Measurements from ENCODE around the gene B4GAT1. TPM values are rescaled to one million over a fixed set of nuclear protein-coding genes. Genes with fewer than 3 reads are reported as not detected.
A peak's percentile ranks its signal among the peaks of the same experiment; 100 is the strongest.

Gene B4GAT1
- total and polyA plus RNA-seq, 2 of the 13 experiments (the other 11 are each of a cell fraction or from before 2014, with no cell fraction given): 40.4 to 109 TPM

- TF ChIP-seq ZBTB49 (CRISPR knock-in tag; IDR thresholded peaks at IDR 0.05; ENCODE audit: borderline replicate concordance) (no peak; the same call in 1 of the 2 replicates), TBX2 (CRISPR knock-in tag; IDR thresholded peaks at IDR 0.05; ENCODE audit: borderline replicate concordance) (no peak; the same call in 1 of the 2 replicates), CREB1 (IDR thresholded peaks at IDR 0.05) (peak; percentile 97), CREB1 (CRISPR knock-in tag; IDR thresholded peaks at IDR 0.05) (peak; percentile 100), EZH2 (conservative IDR thresholded peaks at IDR 0.05; ENCODE audit: low read depth, low read length) (no peak), GTF2F1 (IDR thresholded peaks at IDR 0.05; ENCODE audit: low read length) (no peak), ZNF709 (CRISPR knock-in tag; IDR thresholded peaks at IDR 0.05) (no peak), RARA (CRISPR knock-in tag; IDR thresholded peaks at IDR 0.05) (peak; percentile 30; the same call in 1 of the 2 replicates), ARNT (IDR thresholded peaks at IDR 0.05) (no peak), ZNF800 (CRISPR knock-in tag; IDR thresholded peaks at IDR 0.05) (no peak), ZBTB33 (CRISPR knock-in tag; IDR thresholded peaks at IDR 0.05) (peak; percentile 50; the same call in 1 of the 2 replicates), ZNF549 (CRISPR knock-in tag; IDR thresholded peaks at IDR 0.05) (no peak), AHDC1 (CRISPR knock-in tag; IDR thresholded peaks at IDR 0.05; ENCODE audit: borderline replicate concordance) (no peak), FOSL1 (CRISPR knock-in tag; IDR thresholded peaks at IDR 0.05; ENCODE audit: borderline replicate concordance) (no peak), REPIN1 (CRISPR knock-in tag; IDR thresholded peaks at IDR 0.05; ENCODE audit: borderline replicate concordance, low read depth) (peak; percentile 55; the same call in 1 of the 2 replicates), ZZZ3 (CRISPR knock-in tag; IDR thresholded peaks at IDR 0.05; ENCODE audit: borderline replicate concordance) (peak; percentile 77; the same call in 1 of the 2 replicates)
Observed at GRCh38 chr11:66344550-66345315, 2.7 kb downstream of the B4GAT1 start, which contains the start of gene BRMS1 (continued).
